ENCODE measurements around the gene FAM177A1.

DNA sequence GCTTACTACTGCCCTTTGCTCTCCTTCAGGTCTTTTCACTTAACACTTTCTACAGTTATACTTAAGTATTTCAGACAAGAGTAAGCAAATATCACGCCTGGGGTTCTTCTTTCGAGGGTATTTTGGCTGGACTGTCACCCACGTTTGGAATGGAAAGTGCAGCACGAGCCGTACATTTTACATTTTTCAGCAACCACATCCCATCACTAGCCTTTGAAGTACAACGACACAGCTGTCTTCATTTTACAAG, 349 bp upstream of the FAM177A1 start:
- TF ChIP-seq, protein P1, sequence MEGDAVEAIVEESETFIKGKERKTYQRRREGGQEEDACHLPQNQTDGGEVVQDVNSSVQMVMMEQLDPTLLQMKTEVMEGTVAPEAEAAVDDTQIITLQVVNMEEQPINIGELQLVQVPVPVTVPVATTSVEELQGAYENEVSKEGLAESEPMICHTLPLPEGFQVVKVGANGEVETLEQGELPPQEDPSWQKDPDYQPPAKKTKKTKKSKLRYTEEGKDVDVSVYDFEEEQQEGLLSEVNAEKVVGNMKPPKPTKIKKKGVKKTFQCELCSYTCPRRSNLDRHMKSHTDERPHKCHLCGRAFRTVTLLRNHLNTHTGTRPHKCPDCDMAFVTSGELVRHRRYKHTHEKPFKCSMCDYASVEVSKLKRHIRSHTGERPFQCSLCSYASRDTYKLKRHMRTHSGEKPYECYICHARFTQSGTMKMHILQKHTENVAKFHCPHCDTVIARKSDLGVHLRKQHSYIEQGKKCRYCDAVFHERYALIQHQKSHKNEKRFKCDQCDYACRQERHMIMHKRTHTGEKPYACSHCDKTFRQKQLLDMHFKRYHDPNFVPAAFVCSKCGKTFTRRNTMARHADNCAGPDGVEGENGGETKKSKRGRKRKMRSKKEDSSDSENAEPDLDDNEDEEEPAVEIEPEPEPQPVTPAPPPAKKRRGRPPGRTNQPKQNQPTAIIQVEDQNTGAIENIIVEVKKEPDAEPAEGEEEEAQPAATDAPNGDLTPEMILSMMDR (IDR thresholded peaks at IDR 0.05; ENCODE audit: low read depth, low read length, missing input control): no peak
- no peak for TF ChIP-seq SP1 (IDR thresholded peaks at IDR 0.05)
- TF ChIP-seq FOXA1 (IDR thresholded peaks at IDR 0.05): no peak

Measured in liver (tissue), 3 donors.